ENCODE data around the gene NSUN6.

The NSUN6 gene

DNA sequence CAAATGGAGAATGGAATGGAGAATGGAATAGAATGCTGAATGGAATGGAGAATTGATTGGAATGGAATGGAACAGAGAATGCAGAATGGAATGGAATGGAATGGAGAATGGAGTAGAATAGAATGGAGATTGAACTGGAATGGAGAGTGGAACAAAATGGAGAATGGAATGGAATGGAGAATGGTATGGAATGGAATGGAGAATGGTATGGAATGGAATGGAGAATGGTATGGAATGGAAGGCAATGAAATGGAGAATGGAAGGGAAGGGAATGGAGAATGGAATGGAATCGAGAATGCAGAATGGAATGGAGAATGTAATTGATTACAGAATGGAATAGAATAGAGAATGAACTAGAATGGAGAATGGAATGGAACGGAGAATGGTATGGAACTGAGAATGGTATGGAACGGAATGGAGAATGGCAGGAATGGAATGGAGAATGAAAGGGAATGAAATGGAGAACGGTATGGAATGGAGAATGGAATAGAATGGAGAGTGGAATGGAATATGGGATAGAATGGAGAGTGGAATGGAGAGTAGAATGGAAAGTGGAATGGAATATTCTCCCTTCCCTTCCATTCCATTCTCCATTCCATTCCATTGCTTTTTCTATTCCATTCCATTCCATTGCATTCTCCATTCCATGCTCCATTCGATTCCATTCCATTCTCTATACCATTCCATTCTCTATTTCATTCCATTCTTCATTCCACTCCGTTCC lies 88.2 kb downstream of the NSUN6 start:
- Histone ChIP-seq H3F3A (ENCODE audit: insufficient read depth) (no peaks in the 10 kb centered on the region), H3K4me3 (ENCODE audit: insufficient read depth, low read length, poor library complexity, severe bottlenecking) (no peak overlapping the region), H3K4me2 (ENCODE audit: low read depth, low read length, poor library complexity, severe bottlenecking) (no peak overlapping the region), H2AFZ (ENCODE audit: low read depth, low read length, severe bottlenecking) (no peak overlapping the region), H3K27me3 (ENCODE audit: low read length) (no peaks in the 10 kb centered on the region), H3K27ac (ENCODE audit: low read depth, low read length) (no peak overlapping the region), H3K79me2 (ENCODE audit: insufficient read depth, low read length) (no peaks in the 10 kb centered on the region), H3K9ac (ENCODE audit: low read length) (no peak overlapping the region), H4K20me1 (ENCODE audit: low read depth, low read length) (no peaks in the 10 kb centered on the region), H3K9me3 (ENCODE audit: insufficient read depth, low read length) (peaks cover 50% of the 10 kb centered on the region; the same call in 1 of the 2 replicates), H3K36me3 (ENCODE audit: low read length) (peaks cover 20% of the 10 kb centered on the region), H3K9me2 (replicated peaks; ENCODE audit: insufficient read depth, low read length) (no peaks in the 10 kb centered on the region)
- TF ChIP-seq, protein P1, sequence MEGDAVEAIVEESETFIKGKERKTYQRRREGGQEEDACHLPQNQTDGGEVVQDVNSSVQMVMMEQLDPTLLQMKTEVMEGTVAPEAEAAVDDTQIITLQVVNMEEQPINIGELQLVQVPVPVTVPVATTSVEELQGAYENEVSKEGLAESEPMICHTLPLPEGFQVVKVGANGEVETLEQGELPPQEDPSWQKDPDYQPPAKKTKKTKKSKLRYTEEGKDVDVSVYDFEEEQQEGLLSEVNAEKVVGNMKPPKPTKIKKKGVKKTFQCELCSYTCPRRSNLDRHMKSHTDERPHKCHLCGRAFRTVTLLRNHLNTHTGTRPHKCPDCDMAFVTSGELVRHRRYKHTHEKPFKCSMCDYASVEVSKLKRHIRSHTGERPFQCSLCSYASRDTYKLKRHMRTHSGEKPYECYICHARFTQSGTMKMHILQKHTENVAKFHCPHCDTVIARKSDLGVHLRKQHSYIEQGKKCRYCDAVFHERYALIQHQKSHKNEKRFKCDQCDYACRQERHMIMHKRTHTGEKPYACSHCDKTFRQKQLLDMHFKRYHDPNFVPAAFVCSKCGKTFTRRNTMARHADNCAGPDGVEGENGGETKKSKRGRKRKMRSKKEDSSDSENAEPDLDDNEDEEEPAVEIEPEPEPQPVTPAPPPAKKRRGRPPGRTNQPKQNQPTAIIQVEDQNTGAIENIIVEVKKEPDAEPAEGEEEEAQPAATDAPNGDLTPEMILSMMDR (IDR thresholded peaks at IDR 0.05; ENCODE audit: insufficient read depth, low read length, poor library complexity, severe bottlenecking) = no peak
- no peak for TF ChIP-seq EZH2phosphoT487 (conservative IDR thresholded peaks at IDR 0.05; ENCODE audit: low read length)

DNA sequence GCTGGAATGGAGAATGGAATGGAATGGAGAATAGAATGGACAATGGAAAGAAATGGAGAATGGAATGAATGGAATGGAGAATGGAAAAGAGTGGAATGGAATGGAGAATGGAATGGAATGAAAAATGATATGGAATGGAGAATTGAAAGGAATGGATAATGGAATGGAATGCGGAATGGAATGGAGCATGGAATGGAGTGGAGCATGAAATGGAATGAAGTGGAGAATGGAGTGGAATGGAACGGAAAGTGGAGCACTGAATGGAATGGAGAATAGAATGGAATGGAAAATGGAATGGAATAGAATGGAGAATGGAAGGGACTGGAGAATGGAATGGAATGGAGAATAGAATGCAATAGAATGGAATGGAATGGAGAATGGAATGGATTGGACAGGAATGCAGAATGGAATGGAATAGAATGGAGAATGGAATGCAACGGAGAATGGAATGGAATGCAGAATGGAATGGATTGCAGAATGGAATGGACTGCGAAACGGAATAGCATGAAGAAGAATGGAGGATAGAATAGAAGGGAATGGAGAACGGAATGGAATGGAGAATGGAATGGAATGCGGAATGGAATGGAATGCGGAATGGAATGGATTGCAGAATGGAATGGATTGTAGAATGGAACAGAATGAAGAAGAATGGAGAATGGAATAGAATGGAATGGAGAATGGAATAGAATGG lies 89.4 kb downstream of the NSUN6 start:
- H3K9ac ChIP-seq (ENCODE audit: low read length) = no peak overlapping the region
- peaks cover 56% of the 10 kb centered on the region; the same call in 1 of the 2 replicates for H3K9me3 ChIP-seq (ENCODE audit: insufficient read depth, low read length)
- H3K36me3 ChIP-seq (ENCODE audit: low read length) = peaks cover 30% of the 10 kb centered on the region
- H3K27me3 ChIP-seq (ENCODE audit: low read length) = no peaks in the 10 kb centered on the region
- no peak overlapping the region for H3K27ac ChIP-seq (ENCODE audit: low read depth, low read length)
- H3K9me2 ChIP-seq (replicated peaks; ENCODE audit: insufficient read depth, low read length) = no peaks in the 10 kb centered on the region
- no peak for TF ChIP-seq EZH2phosphoT487 (conservative IDR thresholded peaks at IDR 0.05; ENCODE audit: low read length)
- TF ChIP-seq, protein P1 (IDR thresholded peaks at IDR 0.05; ENCODE audit: insufficient read depth, low read length, poor library complexity, severe bottlenecking) = no peak
- H3K79me2 ChIP-seq (ENCODE audit: insufficient read depth, low read length) = no peaks in the 10 kb centered on the region
- H2AFZ ChIP-seq (ENCODE audit: low read depth, low read length, severe bottlenecking) = no peak overlapping the region
- H3K4me2 ChIP-seq (ENCODE audit: low read depth, low read length, poor library complexity, severe bottlenecking) = no peak overlapping the region
- H3F3A ChIP-seq (ENCODE audit: insufficient read depth) = no peaks in the 10 kb centered on the region
- H4K20me1 ChIP-seq (ENCODE audit: low read depth, low read length) = no peaks in the 10 kb centered on the region
- H3K4me3 ChIP-seq (ENCODE audit: insufficient read depth, low read length, poor library complexity, severe bottlenecking) = no peak overlapping the region

DNA sequence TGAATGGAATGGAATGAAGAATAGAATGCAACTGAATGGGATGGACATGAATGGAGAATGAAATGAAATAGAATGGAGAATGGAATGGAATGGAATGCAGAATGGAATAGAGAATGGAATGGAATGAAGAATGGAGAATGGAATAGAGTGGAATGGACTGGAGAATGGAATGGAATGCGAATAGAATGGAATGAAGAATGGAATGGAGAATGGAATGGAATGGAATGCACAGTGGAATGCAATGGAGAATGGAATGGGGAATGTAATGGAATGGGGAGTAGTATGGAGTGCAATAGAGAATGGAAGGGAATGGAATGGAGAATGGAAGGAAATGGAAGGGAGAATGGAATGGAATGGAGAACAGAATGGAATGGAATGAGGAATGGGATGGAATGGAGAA lies 93.4 kb downstream of the NSUN6 start:
- H3K27me3 ChIP-seq (ENCODE audit: low read length) = no peaks in the 10 kb centered on the region
- H3K79me2 ChIP-seq (ENCODE audit: insufficient read depth, low read length) = no peaks in the 10 kb centered on the region
- TF ChIP-seq EZH2phosphoT487 (conservative IDR thresholded peaks at IDR 0.05; ENCODE audit: low read length) = no peak
- TF ChIP-seq, protein P1 (IDR thresholded peaks at IDR 0.05; ENCODE audit: insufficient read depth, low read length, poor library complexity, severe bottlenecking) = no peak
- H3K9me2 ChIP-seq (replicated peaks; ENCODE audit: insufficient read depth, low read length) = no peaks in the 10 kb centered on the region
- no peak overlapping the region for H3K4me2 ChIP-seq (ENCODE audit: low read depth, low read length, poor library complexity, severe bottlenecking)
- peaks cover 48% of the 10 kb centered on the region for H3K36me3 ChIP-seq (ENCODE audit: low read length)
- H3K9ac ChIP-seq (ENCODE audit: low read length) = no peak overlapping the region
- H2AFZ ChIP-seq (ENCODE audit: low read depth, low read length, severe bottlenecking) = no peak overlapping the region
- H3K4me3 ChIP-seq (ENCODE audit: insufficient read depth, low read length, poor library complexity, severe bottlenecking) = no peak overlapping the region
- peaks cover 46% of the 10 kb centered on the region; the same call in 1 of the 2 replicates for H3K9me3 ChIP-seq (ENCODE audit: insufficient read depth, low read length)
- no peaks in the 10 kb centered on the region for H4K20me1 ChIP-seq (ENCODE audit: low read depth, low read length)
- no peaks in the 10 kb centered on the region for H3F3A ChIP-seq (ENCODE audit: insufficient read depth)
- H3K27ac ChIP-seq (ENCODE audit: low read depth, low read length) = no peak overlapping the region

All from SU-DHL-6 (cell line).